ENCODE results near the gene HPX. TPM values are rescaled to one million over a fixed set of nuclear protein-coding genes. Genes with fewer than 3 reads are reported as not detected.

The HPX gene
- total RNA-seq: 0.64 TPM

GRCh38 chr11:6440906-6441358 is at the start of gene HPX:
HPX (minus strand) TSS chr11:6440987; CDS start chr11:6440963, 24 bp downstream.
- no peak for ATAC-seq

- ATAC-seq: no peak
These were observed 48.5 kb upstream of the HPX start for GRCh38 chr11:6489306-6489705.

- no peak for ATAC-seq
These were observed 48.0 kb upstream of the HPX start for GRCh38 chr11:6488821-6489220.

GRCh38 chr11:6488342-6488741 is 47.6 kb upstream of the HPX start:
- ATAC-seq: no peak

GRCh38 chr11:6486938-6487337 is 46.2 kb upstream of the HPX start:
- ATAC-seq: no peak

GRCh38 chr11:6486256-6486655 is 45.5 kb upstream of the HPX start:
- no peak for ATAC-seq

- no peak for ATAC-seq
These were observed 44.9 kb upstream of the HPX start for GRCh38 chr11:6485661-6486060.

GRCh38 chr11:6483015-6483414 is 42.2 kb upstream of the HPX start:
- no peak for ATAC-seq

GRCh38 chr11:6482441-6482840 is 41.7 kb upstream of the HPX start:
- peak; percentile 19 for ATAC-seq

GRCh38 chr11:6481924-6482275 is 41.1 kb upstream of the HPX start:
- peak; percentile 32 for ATAC-seq

- ATAC-seq: peak; percentile 98
These were observed 40.5 kb upstream of the HPX start, which contains the start of the genes ARFIP2 and TIMM10B for GRCh38 chr11:6481012-6481923. ARFIP2 (minus strand) TSS chr11:6481331; CDS start chr11:6480421, 910 bp downstream. TIMM10B (plus strand) TSS chr11:6481501; CDS start chr11:6481517, 16 bp downstream.

- ATAC-seq: no peak
These were observed 39.6 kb upstream of the HPX start for GRCh38 chr11:6480299-6480914.

GRCh38 chr11:6476571-6476970 is 35.8 kb upstream of the HPX start:
- no peak for ATAC-seq

- ATAC-seq: no peak
These were observed 35.1 kb upstream of the HPX start for GRCh38 chr11:6475936-6476335.

- ATAC-seq: no peak
These were observed 34.2 kb upstream of the HPX start for GRCh38 chr11:6474806-6475500.

GRCh38 chr11:6474413-6474792 is 33.6 kb upstream of the HPX start:
- ATAC-seq: no peak

GRCh38 chr11:6473451-6474412 is 32.9 kb upstream of the HPX start, which contains the start of gene TRIM3:
TRIM3 (minus strand) TSS chr11:6473941; CDS start chr11:6465695, 8,246 bp downstream.
- ATAC-seq: peak; percentile 88

GRCh38 chr11:6472934-6473333 is 32.1 kb upstream of the HPX start:
- no peak for ATAC-seq

GRCh38 chr11:6469599-6469998 is 28.8 kb upstream of the HPX start:
- ATAC-seq: no peak

GRCh38 chr11:6468712-6469495 is 28.1 kb upstream of the HPX start:
- peak; percentile 62 for ATAC-seq

GRCh38 chr11:6459099-6459450 is 18.3 kb upstream of the HPX start:
- ATAC-seq: no peak
